Ishikawa (cell line): ENCODE measurements around the gene SLAMF1.

ENCODE experiments used
- CREB1 ChIP-seq: IDR thresholded peaks from 2 replicates; pipeline ENCODE4 v1.6.1; 2012; ENCODE audit warnings: low read depth
- EGR1 ChIP-seq: IDR thresholded peaks from 2 replicates; pipeline ENCODE4 v1.6.1; 2012
- EP300 ChIP-seq: IDR thresholded peaks from 2 replicates; pipeline ENCODE4 v1.6.1; 2012; ENCODE audit warnings: borderline replicate concordance
- FOXM1 ChIP-seq: IDR thresholded peaks from 2 replicates; pipeline ENCODE4 v1.6.1; 2012; ENCODE audit warnings: low read depth, borderline replicate concordance
- NFIC ChIP-seq: IDR thresholded peaks from 2 replicates; pipeline ENCODE4 v1.6.1; 2012
- RAD21 ChIP-seq: IDR thresholded peaks from 2 replicates; pipeline ENCODE4 v1.6.1; 2012; ENCODE audit warnings: low read depth
- TAF1 ChIP-seq: IDR thresholded peaks from 2 replicates; pipeline ENCODE4 v1.6.1; 2012; ENCODE audit warnings: low read depth, mild to moderate bottlenecking
- TCF12 ChIP-seq: IDR thresholded peaks from 2 replicates; pipeline ENCODE4 v1.6.1; 2012; ENCODE audit warnings: low read depth
- TEAD4 ChIP-seq: IDR thresholded peaks from 2 replicates; pipeline ENCODE4 v1.6.1; 2012
- ZBTB7A ChIP-seq: IDR thresholded peaks from 2 replicates; pipeline ENCODE4 v1.6.1; 2012; ENCODE audit warnings: low read depth
- TF ChIP-seq, protein P1 (sequence below): IDR thresholded peaks from 2 replicates; pipeline ENCODE4 v1.6.1; 2012
- TF ChIP-seq, protein P2 (sequence below): IDR thresholded peaks from 2 replicates; pipeline ENCODE4 v1.6.1; 2012

DNA sequence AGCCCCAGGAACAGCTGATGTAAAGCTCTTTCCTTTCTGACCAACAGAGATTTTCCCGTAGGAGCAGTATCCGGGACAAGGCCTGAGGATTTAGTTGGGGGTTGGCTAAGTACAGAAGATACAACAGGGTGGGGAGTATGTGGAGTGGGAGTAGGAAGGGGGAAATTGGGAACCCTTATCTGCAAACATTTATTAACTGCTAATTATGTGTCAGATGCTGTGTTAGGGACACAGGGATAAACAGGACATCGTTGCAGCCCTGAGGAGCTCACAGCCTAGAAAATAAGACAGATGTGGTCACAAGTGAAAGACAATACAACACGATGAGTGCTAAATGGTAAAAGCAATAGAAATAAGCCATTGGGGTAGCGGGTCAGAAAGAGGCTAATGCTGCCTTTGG is 79.5 kb downstream of the SLAMF1 start:
- TF ChIP-seq TEAD4 (no peak), ZBTB7A (no peak), RAD21 (no peak), EP300 (no peak), TCF12 (no peak), NFIC (no peak), CREB1 (no peak), EGR1 (no peak), FOXM1 (no peak), TAF1 (no peak)
- TF ChIP-seq, protein P1, sequence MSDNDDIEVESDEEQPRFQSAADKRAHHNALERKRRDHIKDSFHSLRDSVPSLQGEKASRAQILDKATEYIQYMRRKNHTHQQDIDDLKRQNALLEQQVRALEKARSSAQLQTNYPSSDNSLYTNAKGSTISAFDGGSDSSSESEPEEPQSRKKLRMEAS = no peak
- TF ChIP-seq, protein P2, sequence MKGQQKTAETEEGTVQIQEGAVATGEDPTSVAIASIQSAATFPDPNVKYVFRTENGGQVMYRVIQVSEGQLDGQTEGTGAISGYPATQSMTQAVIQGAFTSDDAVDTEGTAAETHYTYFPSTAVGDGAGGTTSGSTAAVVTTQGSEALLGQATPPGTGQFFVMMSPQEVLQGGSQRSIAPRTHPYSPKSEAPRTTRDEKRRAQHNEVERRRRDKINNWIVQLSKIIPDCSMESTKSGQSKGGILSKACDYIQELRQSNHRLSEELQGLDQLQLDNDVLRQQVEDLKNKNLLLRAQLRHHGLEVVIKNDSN = no peak
